Measurements from ENCODE around the gene RPS10. TPM values are rescaled to one million over a fixed set of nuclear protein-coding genes. Genes with fewer than 3 reads are reported as not detected.

The RPS10 gene
- total RNA-seq, 1 experiment from 2014 or later: 1,497 TPM

- Histone ChIP-seq H3K27me3 (replicated peaks; ENCODE audit: insufficient read depth, low read depth, low read length, poor library complexity) (no peaks in the 10 kb centered on the region), H3K9me3 (ENCODE audit: low read depth, low read length, poor library complexity, severe bottlenecking) (no peaks in the 10 kb centered on the region), H3K27ac (ENCODE audit: low read depth, low read length, poor library complexity, severe bottlenecking) (no peak overlapping the region), H3K36me3 (ENCODE audit: insufficient read depth, low read length, poor library complexity, severe bottlenecking) (no peaks in the 10 kb centered on the region), H3K4me1 (ENCODE audit: insufficient read depth, low read length, poor library complexity, severe bottlenecking) (no peaks in the 10 kb centered on the region), H3K4me3 (ENCODE audit: low read depth, low read length, poor library complexity, severe bottlenecking) (no peak overlapping the region)
- no peak for DNase-seq (ENCODE audit: low spot score)
- POLR2A ChIA-PET (ENCODE audit: low non-redundant PET): no interaction called here
- intact Hi-C loops (cut with micrococcal nuclease; ENCODE audit: unreplicated experiment): no loop called here
- no TSS peak for BruUV-seq (replicated peaks)
- CTCF ChIA-PET: no interaction called here
- TF ChIP-seq EZH2 (IDR thresholded peaks at IDR 0.05; ENCODE audit: borderline replicate concordance, low read depth, low read length, poor library complexity, severe bottlenecking) (no peak), CTCF (conservative IDR thresholded peaks at IDR 0.05; ENCODE audit: low read depth, low read length) (no peak)
These were observed 55.5 kb downstream of the RPS10 start for GRCh38 chr6:34370361-34370760.

- no peak for DNase-seq (ENCODE audit: low spot score)
- H3K9me3 ChIP-seq (ENCODE audit: low read depth, low read length, poor library complexity, severe bottlenecking): no peaks in the 10 kb centered on the region
- BruUV-seq (replicated peaks): no TSS peak
- H3K4me3 ChIP-seq (ENCODE audit: low read depth, low read length, poor library complexity, severe bottlenecking): no peak overlapping the region
- TF ChIP-seq EZH2 (IDR thresholded peaks at IDR 0.05; ENCODE audit: borderline replicate concordance, low read depth, low read length, poor library complexity, severe bottlenecking): no peak
- no peak for TF ChIP-seq CTCF (conservative IDR thresholded peaks at IDR 0.05; ENCODE audit: low read depth, low read length)
- no peaks in the 10 kb centered on the region for H3K27me3 ChIP-seq (replicated peaks; ENCODE audit: insufficient read depth, low read depth, low read length, poor library complexity)
- no peaks in the 10 kb centered on the region for H3K36me3 ChIP-seq (ENCODE audit: insufficient read depth, low read length, poor library complexity, severe bottlenecking)
- POLR2A ChIA-PET (ENCODE audit: low non-redundant PET): no interaction called here
- H3K27ac ChIP-seq (ENCODE audit: low read depth, low read length, poor library complexity, severe bottlenecking): no peak overlapping the region
- intact Hi-C loops (cut with micrococcal nuclease; ENCODE audit: unreplicated experiment): no loop called here
- CTCF ChIA-PET: no interaction called here
- no peaks in the 10 kb centered on the region for H3K4me1 ChIP-seq (ENCODE audit: insufficient read depth, low read length, poor library complexity, severe bottlenecking)
These were observed 56.5 kb downstream of the RPS10 start for GRCh38 chr6:34369385-34369784.

Other genes with a start within 250 kb of the RPS10 start
- gene HMGA1, start 189.2 kb downstream of the RPS10 start, total RNA-seq (2021): 248 and 290 TPM in 2 replicates
- 19.1 and 24.0 TPM in 2 replicates for gene SMIM29, start 177.1 kb downstream of the RPS10 start, total RNA-seq (2021)
- 34.1 and 38.4 TPM in 2 replicates for gene NUDT3, start 33.4 kb downstream of the RPS10 start, total RNA-seq (2021)
- 0.13 TPM in 1 of 2 replicates, not detected in the other for gene PACSIN1, start 40.0 kb upstream of the RPS10 start, total RNA-seq (2021)
- 0.22 TPM in 1 of 2 replicates, not detected in the other for gene SPDEF, start 130.3 kb upstream of the RPS10 start, total RNA-seq (2021)

Data from A673 (cell line).